ENCODE results near the gene TULP1. TPM values are rescaled to one million over a fixed set of nuclear protein-coding genes. Genes with fewer than 3 reads are reported as not detected.

TULP1 gene
- total RNA-seq, 1 experiment from 2014 or later: not detected

GRCh38 chr6:35557239-35557638, 44.5 kb upstream of the TULP1 start:
- no peaks in the 10 kb centered on the region for H4K20me1 ChIP-seq (ENCODE audit: insufficient read depth)
- no peak overlapping the region for H3K9ac ChIP-seq (ENCODE audit: low read length)
- TF ChIP-seq ZNF274 (IDR thresholded peaks at IDR 0.05; ENCODE audit: low read depth, low read length): no peak
- TF ChIP-seq ATF3 (IDR thresholded peaks at IDR 0.05): no peak
- no peaks in the 10 kb centered on the region for H3K9me2 ChIP-seq (ENCODE audit: insufficient read depth)
- no peaks in the 10 kb centered on the region for H3K36me3 ChIP-seq (ENCODE audit: control insufficient read depth in 1 of 2, insufficient read depth in 2 of 2, low read length in 2 of 2)
- no peak for DNase-seq (ENCODE audit: low read depth, low spot score)
- no TSS peak for BruUV-seq (replicated peaks)
- ATAC-seq: no peak
- ChIA-PET RAD21 (ENCODE audit: low non-redundant PET in 1 of 2, low total read pairs in 2 of 2, uncharacterized antibody in 2 of 2, unreplicated experiment in 2 of 2) (no interaction called here), POLR2A (no interaction called here), CTCF (interaction anchor here (1.0 kb wide), 1 partner anchor 35 kb away, joined by 4 read pairs; no protein-coding TSS in a partner anchor)
- no peak overlapping the region for H3K27ac ChIP-seq (ENCODE audit: low read depth, low read length)
- no peaks in the 10 kb centered on the region for H3K4me1 ChIP-seq (ENCODE audit: control insufficient read depth in 1 of 2, insufficient read depth in 2 of 2, low read length in 2 of 2)
- no peak overlapping the region for H2AFZ ChIP-seq (ENCODE audit: low read depth, low read length, poor library complexity, severe bottlenecking)
- H3K4me2 ChIP-seq (ENCODE audit: low read length): no peak overlapping the region
- H3K27me3 ChIP-seq (ENCODE audit: insufficient read depth, low read length): no peaks in the 10 kb centered on the region
- intact Hi-C loops (cut with micrococcal nuclease): no loop called here
- no peaks in the 10 kb centered on the region for H3K9me3 ChIP-seq (ENCODE audit: control insufficient read depth in 1 of 2, insufficient read depth in 1 of 2, low read depth in 1 of 2, low read length in 2 of 2)
- H3K79me2 ChIP-seq (ENCODE audit: insufficient read depth, low read length): no peaks in the 10 kb centered on the region
- H3K4me3 ChIP-seq (replicated peaks in 1 of 2; ENCODE audit: low read depth in 1 of 2, low read length in 2 of 2): no peak overlapping the region

DNA sequence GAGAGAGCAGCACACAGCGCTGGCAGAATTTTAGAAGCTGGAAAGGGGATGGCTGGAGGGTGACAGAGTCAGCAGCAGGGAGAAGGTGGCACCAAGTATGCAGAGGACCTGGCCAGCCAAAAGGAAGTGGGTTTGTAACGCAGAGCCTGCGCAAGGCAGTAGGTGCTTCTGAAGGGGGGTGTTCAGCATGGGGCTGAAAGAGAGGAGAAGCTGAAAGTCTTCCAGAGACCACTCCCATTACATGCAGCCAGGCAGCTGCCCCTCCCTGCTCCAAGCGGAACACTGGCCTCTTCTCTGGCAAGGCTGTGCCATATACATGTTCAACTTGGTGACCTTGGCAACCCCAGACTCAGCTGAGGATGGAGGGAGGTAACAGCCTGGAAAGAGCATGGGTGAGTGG, 42.1 kb upstream of the TULP1 start:
- Histone ChIP-seq H3K4me2 (ENCODE audit: low read length) (no peak overlapping the region), H3K36me3 (ENCODE audit: control insufficient read depth in 1 of 2, insufficient read depth in 2 of 2, low read length in 2 of 2) (no peaks in the 10 kb centered on the region), H4K20me1 (ENCODE audit: insufficient read depth) (no peaks in the 10 kb centered on the region), H3K9ac (ENCODE audit: low read length) (no peak overlapping the region), H3K79me2 (ENCODE audit: insufficient read depth, low read length) (no peaks in the 10 kb centered on the region), H3K4me3 (replicated peaks in 1 of 2; ENCODE audit: low read depth in 1 of 2, low read length in 2 of 2) (no peak overlapping the region), H3K27me3 (ENCODE audit: insufficient read depth, low read length) (no peaks in the 10 kb centered on the region), H2AFZ (ENCODE audit: low read depth, low read length, poor library complexity, severe bottlenecking) (no peak overlapping the region), H3K9me2 (ENCODE audit: insufficient read depth) (no peaks in the 10 kb centered on the region), H3K4me1 (ENCODE audit: control insufficient read depth in 1 of 2, insufficient read depth in 2 of 2, low read length in 2 of 2) (no peaks in the 10 kb centered on the region), H3K27ac (ENCODE audit: low read depth, low read length) (no peak overlapping the region), H3K9me3 (ENCODE audit: control insufficient read depth in 1 of 2, insufficient read depth in 1 of 2, low read depth in 1 of 2, low read length in 2 of 2) (peaks cover 4 to 6% of the 10 kb centered on the region in 2 experiments; a peak in 2 of 4 replicates)
- ATAC-seq: no peak
- no TSS peak for BruUV-seq (replicated peaks)
- CTCF ChIA-PET: interaction anchor here (0.6 kb wide), 1 partner anchor 38 kb away, joined by 3 read pairs; no protein-coding TSS in a partner anchor
- intact Hi-C loops (cut with micrococcal nuclease): no loop called here
- RAD21 ChIA-PET (ENCODE audit: low non-redundant PET in 1 of 2, low total read pairs in 2 of 2, uncharacterized antibody in 2 of 2, unreplicated experiment in 2 of 2): no interaction called here
- no peak for DNase-seq (ENCODE audit: low read depth, low spot score)
- no peak for TF ChIP-seq EGR1 (IDR thresholded peaks at IDR 0.05; ENCODE audit: low read depth)
- TF ChIP-seq, protein P1, sequence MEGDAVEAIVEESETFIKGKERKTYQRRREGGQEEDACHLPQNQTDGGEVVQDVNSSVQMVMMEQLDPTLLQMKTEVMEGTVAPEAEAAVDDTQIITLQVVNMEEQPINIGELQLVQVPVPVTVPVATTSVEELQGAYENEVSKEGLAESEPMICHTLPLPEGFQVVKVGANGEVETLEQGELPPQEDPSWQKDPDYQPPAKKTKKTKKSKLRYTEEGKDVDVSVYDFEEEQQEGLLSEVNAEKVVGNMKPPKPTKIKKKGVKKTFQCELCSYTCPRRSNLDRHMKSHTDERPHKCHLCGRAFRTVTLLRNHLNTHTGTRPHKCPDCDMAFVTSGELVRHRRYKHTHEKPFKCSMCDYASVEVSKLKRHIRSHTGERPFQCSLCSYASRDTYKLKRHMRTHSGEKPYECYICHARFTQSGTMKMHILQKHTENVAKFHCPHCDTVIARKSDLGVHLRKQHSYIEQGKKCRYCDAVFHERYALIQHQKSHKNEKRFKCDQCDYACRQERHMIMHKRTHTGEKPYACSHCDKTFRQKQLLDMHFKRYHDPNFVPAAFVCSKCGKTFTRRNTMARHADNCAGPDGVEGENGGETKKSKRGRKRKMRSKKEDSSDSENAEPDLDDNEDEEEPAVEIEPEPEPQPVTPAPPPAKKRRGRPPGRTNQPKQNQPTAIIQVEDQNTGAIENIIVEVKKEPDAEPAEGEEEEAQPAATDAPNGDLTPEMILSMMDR (IDR thresholded peaks at IDR 0.05 in 2 of 3, conservative IDR thresholded peaks at IDR 0.05 in 1 of 3; ENCODE audit: borderline replicate concordance in 1 of 3, insufficient read depth in 1 of 3, low read depth in 2 of 3, low read length in 2 of 3): no peak
- no peak for TF ChIP-seq SRF (IDR thresholded peaks at IDR 0.05; ENCODE audit: low read depth)
- TF ChIP-seq SP1 (IDR thresholded peaks at IDR 0.05; ENCODE audit: low read depth): no peak
- POLR2A ChIA-PET: no interaction called here

Measured in HCT116 (cell line).